ENCODE measurements around the gene AXL.
"Not testable (repeated sequence)": the region's sequence is repeated elsewhere in the genome, so short reads cannot be mapped to it uniquely, and the experiment has no call there.

Gene AXL

GRCh38 chr19:41225238-41226052, 6.4 kb downstream of the AXL start:
- Histone ChIP-seq H3K4me3 (ENCODE audit: low read depth, low read length) (peak overlapping the region; percentile 62), H3K36me3 (no peaks in the 10 kb centered on the region), H3K4me1 (no peaks in the 10 kb centered on the region), H3K9me3 (no peaks in the 10 kb centered on the region; the same call in 1 of the 2 replicates), H3K27me3 (peaks cover 11% of the 10 kb centered on the region)
- TF ChIP-seq CTCF (IDR thresholded peaks at IDR 0.05; ENCODE audit: low read depth, low read length) = no peak
- DNase-seq = no peak

GRCh38 chr19:41226053-41226873, 7.2 kb downstream of the AXL start:
- peak overlapping the region; percentile 62 for H3K4me3 ChIP-seq (ENCODE audit: low read depth, low read length)
- peak; percentile 57 for DNase-seq
- H3K9me3 ChIP-seq = no peaks in the 10 kb centered on the region; the same call in 1 of the 2 replicates
- no peaks in the 10 kb centered on the region for H3K4me1 ChIP-seq
- H3K27me3 ChIP-seq = peaks cover 3% of the 10 kb centered on the region; the same call in 1 of the 2 replicates
- 0 out of 2 replicates have a peak, but pooled peaks have one; percentile 5 for TF ChIP-seq CTCF (IDR thresholded peaks at IDR 0.05; ENCODE audit: low read depth, low read length)
- H3K36me3 ChIP-seq = no peaks in the 10 kb centered on the region

GRCh38 chr19:41226874-41227390, 7.9 kb downstream of the AXL start:
- peak overlapping the region; percentile 62 for H3K4me3 ChIP-seq (ENCODE audit: low read depth, low read length)

GRCh38 chr19:41228486-41228885, 9.5 kb downstream of the AXL start:
- no peaks in the 10 kb centered on the region for H3K4me1 ChIP-seq
- DNase-seq = no peak
- TF ChIP-seq CTCF (IDR thresholded peaks at IDR 0.05; ENCODE audit: low read depth, low read length) = no peak
- no peaks in the 10 kb centered on the region for H3K27me3 ChIP-seq
- H3K9me3 ChIP-seq = no peaks in the 10 kb centered on the region; the same call in 1 of the 2 replicates
- no peak overlapping the region for H3K4me3 ChIP-seq (ENCODE audit: low read depth, low read length)
- no peaks in the 10 kb centered on the region for H3K36me3 ChIP-seq

More at GRCh38 chr19:41226874-41227390, 7.9 kb downstream of the AXL start:
- DNase-seq = no peak
- H3K9me3 ChIP-seq = no peaks in the 10 kb centered on the region; the same call in 1 of the 2 replicates
- H3K36me3 ChIP-seq = no peaks in the 10 kb centered on the region
- no peaks in the 10 kb centered on the region for H3K4me1 ChIP-seq
- no peak for TF ChIP-seq CTCF (IDR thresholded peaks at IDR 0.05; ENCODE audit: low read depth, low read length)
- no peaks in the 10 kb centered on the region for H3K27me3 ChIP-seq

GRCh38 chr19:41229338-41229737, 10.3 kb downstream of the AXL start:
- H3K36me3 ChIP-seq; H3K4me3 ChIP-seq (ENCODE audit: low read depth, low read length); H3K4me1 ChIP-seq; DNase-seq; H3K27me3 ChIP-seq; H3K9me3 ChIP-seq: not testable (repeated sequence)

- H3K36me3 ChIP-seq = no peaks in the 10 kb centered on the region
- H3K9me3 ChIP-seq = no peaks in the 10 kb centered on the region; the same call in 1 of the 2 replicates
- DNase-seq = no peak
- no peaks in the 10 kb centered on the region for H3K27me3 ChIP-seq
- TF ChIP-seq CTCF (IDR thresholded peaks at IDR 0.05; ENCODE audit: low read depth, low read length) = no peak
- H3K4me1 ChIP-seq = no peaks in the 10 kb centered on the region
- no peak overlapping the region for H3K4me3 ChIP-seq (ENCODE audit: low read depth, low read length)
Measured at GRCh38 chr19:41230067-41230857, 11.2 kb downstream of the AXL start.

Measured in BE2C (cell line).